ENCODE results near the gene TMX1.

Gene TMX1

GRCh38 chr14:51293149-51293911 is 53.3 kb downstream of the TMX1 start:
- DNase-seq (ENCODE audit: low read depth) = no peak

- no peak for DNase-seq (ENCODE audit: low read depth)
Measured at GRCh38 chr14:51293912-51294389, 53.9 kb downstream of the TMX1 start.

GRCh38 chr14:51294951-51295525 is 55.0 kb downstream of the TMX1 start:
- no peak for DNase-seq (ENCODE audit: low read depth)

- DNase-seq (ENCODE audit: low read depth) = no peak
Measured at GRCh38 chr14:51295646-51296263, 55.7 kb downstream of the TMX1 start.

- DNase-seq (ENCODE audit: low read depth) = no peak
Measured at GRCh38 chr14:51297066-51297465, 57.0 kb downstream of the TMX1 start.

GRCh38 chr14:51298895-51299294 is 58.8 kb downstream of the TMX1 start:
- DNase-seq (ENCODE audit: low read depth) = no peak

GRCh38 chr14:51302295-51303030 is 62.4 kb downstream of the TMX1 start:
- DNase-seq (ENCODE audit: low read depth) = no peak

GRCh38 chr14:51304438-51304837 is 64.4 kb downstream of the TMX1 start:
- DNase-seq (ENCODE audit: low read depth) = no peak

GRCh38 chr14:51304941-51305340 is 64.9 kb downstream of the TMX1 start:
- DNase-seq (ENCODE audit: low read depth) = peak; percentile 95

GRCh38 chr14:51305751-51306150 is 65.7 kb downstream of the TMX1 start:
- DNase-seq (ENCODE audit: low read depth) = no peak
